K562 (cell line): ENCODE data around the gene FAM222A. TPM values are rescaled to one million over a fixed set of nuclear protein-coding genes. Genes with fewer than 3 reads are reported as not detected.

Experiments used
- polyA plus RNA-seq, 8 experiments: library from polyadenylated mRNA; depleted of rRNA in 4 of 8; stranded (reverse) in 5 of 8; unstranded in 3 of 8; fragments of >200 nt; fragmentation: Nextera tagmentation in 2 of 8; fragmentation: Illumina TruSeq in 1 of 8; extraction: Ambion mirVana in 2 of 8; extraction: Trizol in 1 of 8; gene quantifications; 2 replicates each; pipeline versions ENCODE4 v1.2.1 to v1.2.3, GENCODE V29; 2011 to 2014; ENCODE audit warnings: inconsistent platforms in 1 of 8, missing spikeins in 1 of 8
- total RNA-seq, 7 experiments: library from RNA; depleted of rRNA in 6 of 7; stranded (reverse); fragments of >200 nt in 6 of 7; fragmentation: Illumina TruSeq in 2 of 7; extraction: Trizol in 2 of 7; gene quantifications; 2 replicates each; pipeline versions ENCODE4 v1.2.1 to v1.2.3, GENCODE V29; 2011 to 2021; ENCODE audit warnings: low replicate concordance in 1 of 7
- TF ChIP-seq, protein P1 (sequence below), 2 experiments: IDR thresholded peaks in 1 of 2; conservative IDR thresholded peaks in 1 of 2; 2 replicates each; pipeline ENCODE4 v1.6.1; 2016; ENCODE audit warnings: low read depth in 2 of 2, mild to moderate bottlenecking in 1 of 2, missing compliant biosample characterization in 1 of 2, missing genetic modification characterization in 1 of 2, moderate library complexity in 1 of 2
- TF ChIP-seq, protein P2 (sequence below): IDR thresholded peaks from 2 replicates; pipeline ENCODE4 v1.6.1; 2014; ENCODE audit warnings: antibody characterized with exemption

FAM222A gene
- total and polyA plus RNA-seq, 9 of the 15 experiments (the other 6 are each of a cell fraction or from before 2014, with no cell fraction given) = 0.03 to 0.36 (median 0.12) TPM; not detected in 1

DNA sequence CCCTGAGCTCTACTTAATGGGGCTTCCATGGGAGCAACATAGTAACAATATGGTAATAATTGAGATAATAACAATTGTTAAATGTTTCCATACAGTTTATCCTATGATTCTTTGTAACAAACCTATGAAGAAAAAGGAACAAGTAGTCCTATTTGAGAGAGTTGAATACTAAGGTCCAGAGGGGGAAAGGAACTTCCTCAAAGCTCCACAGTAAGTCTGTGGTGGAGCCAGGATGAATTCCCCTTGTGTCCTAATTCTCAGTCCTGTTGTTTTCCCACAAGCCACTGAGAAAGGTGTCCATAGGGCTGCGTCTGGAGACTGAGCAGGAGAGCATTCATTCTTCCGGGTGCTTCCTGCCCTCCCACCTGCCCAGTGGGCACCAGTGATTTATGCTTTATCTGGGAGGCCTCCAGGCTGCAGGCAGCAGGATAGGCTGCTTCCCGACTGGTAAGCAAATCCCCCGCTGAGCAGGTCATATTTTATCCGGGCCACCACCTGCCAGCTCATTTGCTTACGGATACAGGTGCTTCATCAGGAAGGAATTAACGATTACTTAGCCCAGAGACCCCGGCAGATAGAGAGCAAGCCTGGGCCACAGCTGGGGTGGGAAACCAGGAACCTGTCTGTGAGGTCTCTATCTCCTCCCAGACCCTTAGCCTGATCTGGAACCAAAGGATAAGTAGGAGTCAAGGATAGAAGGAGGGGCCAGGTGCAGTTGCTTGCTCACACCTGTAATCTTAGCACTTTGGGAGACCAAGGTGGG lies 33.9 kb upstream of the FAM222A start (continued):
- TF ChIP-seq, protein P1, sequence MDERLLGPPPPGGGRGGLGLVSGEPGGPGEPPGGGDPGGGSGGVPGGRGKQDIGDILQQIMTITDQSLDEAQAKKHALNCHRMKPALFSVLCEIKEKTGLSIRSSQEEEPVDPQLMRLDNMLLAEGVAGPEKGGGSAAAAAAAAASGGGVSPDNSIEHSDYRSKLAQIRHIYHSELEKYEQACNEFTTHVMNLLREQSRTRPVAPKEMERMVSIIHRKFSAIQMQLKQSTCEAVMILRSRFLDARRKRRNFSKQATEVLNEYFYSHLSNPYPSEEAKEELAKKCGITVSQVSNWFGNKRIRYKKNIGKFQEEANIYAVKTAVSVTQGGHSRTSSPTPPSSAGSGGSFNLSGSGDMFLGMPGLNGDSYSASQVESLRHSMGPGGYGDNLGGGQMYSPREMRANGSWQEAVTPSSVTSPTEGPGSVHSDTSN (CRISPR knock-in tag; IDR thresholded peaks at IDR 0.05; ENCODE audit: low read depth) = no peak
- TF ChIP-seq, protein P1 (tag; conservative IDR thresholded peaks at IDR 0.05; ENCODE audit: low read depth) = no peak
- TF ChIP-seq, protein P2, sequence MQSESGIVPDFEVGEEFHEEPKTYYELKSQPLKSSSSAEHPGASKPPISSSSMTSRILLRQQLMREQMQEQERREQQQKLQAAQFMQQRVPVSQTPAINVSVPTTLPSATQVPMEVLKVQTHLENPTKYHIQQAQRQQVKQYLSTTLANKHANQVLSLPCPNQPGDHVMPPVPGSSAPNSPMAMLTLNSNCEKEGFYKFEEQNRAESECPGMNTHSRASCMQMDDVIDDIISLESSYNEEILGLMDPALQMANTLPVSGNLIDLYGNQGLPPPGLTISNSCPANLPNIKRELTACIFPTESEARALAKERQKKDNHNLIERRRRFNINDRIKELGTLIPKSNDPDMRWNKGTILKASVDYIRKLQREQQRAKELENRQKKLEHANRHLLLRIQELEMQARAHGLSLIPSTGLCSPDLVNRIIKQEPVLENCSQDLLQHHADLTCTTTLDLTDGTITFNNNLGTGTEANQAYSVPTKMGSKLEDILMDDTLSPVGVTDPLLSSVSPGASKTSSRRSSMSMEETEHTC = no peak
- TF ChIP-seq, all 486 proteins: peak for 0
